ENCODE results near the gene EBF3.

Gene EBF3

GRCh38 chr10:129971381-129972144, 7.5 kb upstream of the EBF3 start:
- DNase-seq, result no peak

- no peak for DNase-seq
Observed at GRCh38 chr10:129970465-129971364, 6.6 kb upstream of the EBF3 start.

- DNase-seq, result no peak
Observed at GRCh38 chr10:129969911-129970464, 5.9 kb upstream of the EBF3 start.

DNA sequence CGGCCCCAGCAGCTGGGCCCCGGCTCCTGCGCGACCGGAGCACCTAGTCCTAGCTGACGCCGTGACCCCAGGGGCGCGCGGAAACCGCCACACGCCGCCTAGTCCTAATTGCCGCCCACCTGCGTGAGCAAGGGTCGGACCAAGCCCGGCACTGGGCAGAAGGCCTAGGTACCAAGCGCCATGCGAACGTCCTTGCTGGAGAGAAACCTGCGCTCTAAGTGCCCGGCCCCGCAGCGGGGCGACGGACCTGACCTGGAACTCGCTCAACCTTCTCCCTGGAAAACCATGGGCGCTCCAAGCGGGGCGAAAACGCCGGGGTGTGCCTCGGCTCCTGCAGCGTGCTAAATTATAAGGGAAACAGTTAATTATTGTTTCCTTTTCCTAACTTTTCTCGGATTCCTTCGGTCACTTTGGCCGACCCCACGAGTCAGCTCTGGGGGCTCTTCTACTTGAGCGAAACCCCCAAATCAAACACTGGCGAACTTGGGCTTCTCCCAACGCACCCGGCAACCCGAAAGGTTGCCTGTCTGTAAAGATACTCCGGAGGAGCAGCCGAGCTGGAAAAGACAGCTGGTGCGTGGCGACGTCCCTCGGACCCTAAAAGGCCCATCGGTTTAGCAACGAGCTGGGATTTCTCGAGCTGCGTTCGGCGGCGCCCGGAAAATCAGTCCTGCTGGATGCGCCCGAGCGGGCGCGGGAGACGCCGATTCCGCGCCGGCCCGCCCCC, 5.3 kb upstream of the EBF3 start:
- no peak for DNase-seq

DNA sequence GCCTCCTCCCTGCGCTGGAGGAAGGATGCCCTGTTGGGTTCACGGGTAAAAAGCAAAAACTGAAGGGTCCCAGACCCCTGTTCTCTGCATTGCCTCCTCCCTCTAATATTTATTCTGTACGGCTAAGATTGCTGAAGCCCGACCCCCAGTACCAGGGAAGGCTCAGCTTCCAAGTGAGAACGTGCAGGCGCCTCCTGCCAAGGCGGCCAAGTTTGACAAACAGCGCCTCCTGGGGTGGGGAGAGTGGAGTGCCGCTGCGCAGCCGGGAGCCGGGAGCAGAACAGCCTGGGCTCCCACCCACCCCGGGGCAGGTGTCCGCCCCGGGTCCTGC, 4.7 kb upstream of the EBF3 start:
- DNase-seq, result no peak

DNA sequence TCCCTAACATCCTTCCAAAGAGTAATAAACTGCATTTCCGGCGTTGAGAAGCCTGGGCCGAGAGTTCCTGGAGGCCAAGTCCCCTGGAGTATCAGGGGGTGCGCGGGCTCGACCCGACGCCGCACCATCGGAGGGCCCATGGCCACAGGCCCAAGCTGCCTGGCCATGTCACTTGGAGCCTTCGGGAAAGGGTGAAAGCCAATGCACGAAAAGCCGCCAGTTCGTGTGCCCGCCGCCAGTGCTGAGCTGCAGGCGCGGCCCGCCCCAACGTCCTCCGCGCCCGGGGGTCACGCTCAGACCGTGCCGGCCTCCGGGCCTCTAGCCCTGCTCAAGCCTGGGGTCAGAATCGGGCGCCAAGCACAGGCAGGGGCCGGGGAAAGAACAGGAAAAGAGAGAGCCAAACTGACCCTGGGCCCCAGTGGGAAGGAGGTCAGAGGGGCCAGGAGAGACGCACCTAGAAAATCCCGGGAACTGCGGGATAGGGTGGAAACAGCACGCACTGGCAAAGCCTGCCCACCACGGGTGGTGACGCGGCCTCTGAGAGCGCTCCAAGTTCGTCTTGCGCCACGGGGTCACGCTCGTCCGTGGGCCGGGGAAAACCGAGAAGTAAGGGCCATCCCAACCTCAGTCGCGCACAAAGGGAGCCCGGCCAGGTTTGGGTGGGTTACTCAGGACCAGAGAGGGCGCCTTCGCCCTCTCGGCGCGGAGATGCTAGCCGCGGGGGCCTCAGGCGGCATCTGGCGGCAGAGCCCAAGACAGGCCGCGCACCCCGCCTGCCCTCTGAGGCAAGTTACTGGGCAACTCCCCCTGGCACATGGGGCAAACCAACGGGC, 4.2 kb upstream of the EBF3 start:
- DNase-seq, result no peak

GRCh38 chr10:129967579-129968019, 3.5 kb upstream of the EBF3 start:
- DNase-seq, result no peak

DNA sequence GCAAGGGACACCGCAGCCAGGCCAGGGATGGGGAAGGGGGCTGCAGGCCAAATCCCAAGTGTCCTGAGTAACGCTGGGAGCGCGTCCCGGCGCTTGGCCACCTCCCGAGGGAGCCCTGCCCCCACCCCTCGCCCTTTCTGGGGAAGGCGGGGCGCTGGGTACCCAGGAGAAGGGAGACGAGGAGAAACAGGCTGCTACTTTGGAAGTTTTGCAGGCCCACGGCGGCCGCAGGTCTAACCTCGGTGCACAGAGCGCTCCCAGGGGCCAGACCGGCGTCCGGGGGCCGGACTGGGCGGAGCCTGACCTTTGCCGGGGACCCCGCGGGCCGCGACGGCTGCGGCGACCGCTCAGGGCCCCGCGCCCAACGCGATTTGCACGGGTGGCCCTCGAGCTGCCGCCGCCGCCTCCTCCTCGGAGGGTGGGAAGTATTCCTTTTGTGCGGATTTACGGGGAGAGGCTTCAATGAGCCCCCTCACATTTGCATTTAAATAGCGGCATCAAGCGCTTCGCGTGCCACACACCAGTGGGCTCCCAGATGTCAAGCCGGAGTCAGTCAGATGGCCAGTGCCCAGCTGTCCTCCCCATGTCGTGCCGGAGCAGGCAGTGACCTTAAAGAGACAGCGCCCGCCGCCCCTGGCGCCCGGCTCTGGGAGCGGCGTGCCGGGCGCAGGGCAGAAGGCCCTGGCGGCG, 3.0 kb upstream of the EBF3 start:
- no peak for DNase-seq

- DNase-seq, result no peak
Observed at GRCh38 chr10:129966370-129966888, 2.4 kb upstream of the EBF3 start.

- no peak for DNase-seq
Observed at GRCh38 chr10:129965959-129966358, 1.9 kb upstream of the EBF3 start.

DNA sequence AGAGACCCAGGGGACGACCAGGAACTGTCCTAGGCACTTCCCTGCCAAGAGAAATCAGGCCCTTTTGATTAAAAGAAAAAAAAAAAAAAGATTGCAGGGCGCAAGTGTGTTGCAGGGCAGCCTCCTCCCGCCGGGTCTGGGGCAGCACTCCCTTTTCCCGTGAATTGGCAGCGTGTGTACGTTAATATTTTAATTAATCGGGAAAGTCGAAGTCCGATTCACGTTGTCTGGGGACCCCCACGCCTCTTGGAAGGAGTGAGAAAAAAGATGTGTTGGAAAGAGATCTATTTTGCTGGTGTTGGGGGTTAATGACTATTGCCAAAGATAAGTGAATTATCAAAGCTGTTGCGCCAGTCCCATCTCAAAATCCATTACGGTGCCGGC, 1.3 kb upstream of the EBF3 start:
- DNase-seq, result no peak

GRCh38 chr10:129964611-129965424, 744 bp upstream of the EBF3 start:
- no peak for DNase-seq

DNA sequence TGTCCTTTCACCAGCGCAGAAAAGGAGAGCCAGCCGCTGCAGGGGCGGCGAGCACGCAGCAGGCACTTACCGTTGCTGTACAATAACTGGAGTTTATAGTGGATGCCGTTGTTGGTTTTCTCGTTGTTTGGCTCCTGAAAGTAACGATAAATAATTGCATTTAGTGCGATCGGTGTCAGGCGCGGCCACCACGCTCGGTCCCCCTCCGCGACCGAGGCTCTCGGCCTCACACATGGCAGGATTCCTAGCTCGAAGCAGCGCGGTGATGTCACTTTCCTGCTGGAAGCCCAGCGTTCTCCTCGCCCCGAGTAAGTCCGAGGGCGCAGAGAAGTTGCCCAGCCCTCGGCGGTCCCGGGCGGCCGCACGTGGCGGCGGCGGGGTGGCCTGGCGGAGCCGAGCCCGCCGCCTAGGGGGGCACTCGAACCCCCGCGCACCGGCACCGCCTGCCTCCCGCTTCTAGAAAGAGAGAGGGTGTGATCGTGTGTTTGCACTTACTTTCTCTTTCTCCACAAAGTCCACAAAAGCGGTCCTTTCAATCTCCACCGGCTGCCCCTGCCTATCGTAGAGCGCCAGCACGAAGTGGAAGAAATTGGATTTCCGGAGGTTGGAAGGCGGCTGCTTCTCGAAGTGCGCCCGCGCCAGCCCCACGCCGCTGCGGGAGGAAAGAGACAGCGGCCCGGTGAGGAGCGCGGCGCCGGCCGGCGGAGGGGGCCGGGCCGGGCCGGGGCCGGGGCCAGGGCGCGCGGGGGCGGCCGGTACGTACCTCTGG, 1.0 kb downstream of the EBF3 start:
- no peak for DNase-seq

DNA sequence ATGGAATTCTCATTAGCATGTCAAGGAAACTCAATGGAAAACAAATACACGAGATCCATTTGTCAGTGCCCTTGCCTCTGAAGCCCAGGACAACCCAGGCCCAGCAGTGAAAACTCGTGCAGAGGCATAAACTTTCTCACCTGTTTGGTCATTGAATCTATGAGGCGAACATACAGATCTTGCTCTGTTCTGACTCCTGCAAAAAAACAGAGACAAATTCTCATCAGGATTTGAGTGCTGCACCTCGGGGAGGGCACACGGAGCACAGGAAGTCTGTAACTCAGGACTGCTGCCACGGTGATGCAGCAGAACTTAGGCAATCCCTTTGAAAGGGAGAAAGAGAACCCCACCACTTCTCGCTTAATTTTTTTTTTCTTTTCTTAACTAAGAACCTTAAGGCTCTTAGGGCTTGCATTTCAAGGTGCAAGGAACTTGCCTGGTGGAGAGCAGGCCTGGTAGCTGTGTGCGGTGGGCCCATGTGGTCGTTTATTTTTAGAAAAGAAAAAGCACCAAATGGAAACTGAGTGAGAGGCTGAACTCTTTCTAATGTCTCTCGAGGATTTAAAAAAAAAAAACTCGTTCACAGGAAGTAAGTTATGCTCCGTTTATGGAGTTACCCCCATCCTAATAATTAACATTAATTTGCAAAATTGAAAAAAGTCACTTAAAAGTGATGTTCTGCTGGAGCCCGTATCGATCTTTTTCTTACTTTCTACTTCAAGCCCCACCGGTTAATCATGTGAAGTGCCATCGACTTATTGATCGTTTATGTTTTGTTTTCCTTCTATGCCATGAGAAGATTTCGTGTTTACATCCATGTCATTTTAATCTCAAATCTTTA, 1.8 kb downstream of the EBF3 start:
- no peak for DNase-seq

GRCh38 chr10:129961157-129961701, 2.8 kb downstream of the EBF3 start:
- no peak for DNase-seq

DNA sequence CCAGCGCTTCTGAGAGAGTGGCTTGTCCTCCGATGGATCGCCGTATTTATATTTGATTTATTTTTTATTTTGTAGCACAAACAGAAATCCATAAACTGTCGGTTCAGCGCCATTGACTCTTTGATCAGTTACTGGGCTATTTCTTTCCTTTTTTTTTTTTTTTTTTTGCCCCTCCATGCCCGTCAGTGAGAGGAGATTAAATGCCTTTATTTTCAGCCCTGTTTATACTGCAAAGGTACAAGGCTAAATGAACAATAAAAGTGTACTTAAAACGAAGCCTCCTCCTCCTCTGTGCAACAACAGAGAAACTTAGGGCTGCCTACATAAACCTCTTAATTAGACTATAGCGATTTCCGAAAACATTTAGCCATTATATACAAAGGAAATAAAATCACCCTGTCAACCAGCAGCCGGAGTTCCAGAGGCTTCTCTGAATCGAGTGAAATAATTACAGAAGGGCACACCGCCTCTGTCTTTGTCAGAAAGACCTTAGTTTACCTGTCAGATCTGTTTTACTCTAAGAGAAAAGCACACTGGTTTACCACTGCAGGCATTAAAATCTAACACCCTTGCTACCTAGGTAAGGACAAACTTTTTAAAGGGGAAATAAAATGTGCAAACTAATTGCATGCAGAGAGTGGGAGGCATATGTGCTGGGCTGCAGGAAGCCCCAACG, 3.5 kb downstream of the EBF3 start:
- no peak for DNase-seq

- no peak for DNase-seq
Observed at GRCh38 chr10:129959544-129960480, 4.3 kb downstream of the EBF3 start.
